GM23338 (cell line): ENCODE measurements around the gene IL1B. TPM values are rescaled to one million over a fixed set of nuclear protein-coding genes. Genes with fewer than 3 reads are reported as not detected.

Experiments
- ATAC-seq: fragments of 200-7000 bp; cut with Tn5 transposase; 3 replicates; pipeline ENCODE4 v1.9.1; 2020
- DNase-seq: peaks from one replicate; pipeline ENCODE4 v3.0.0-alpha.2; 2015; ENCODE audit warnings: low spot score
- H2AFZ ChIP-seq: fragments of 200-600 bp; sonication (generic); 2 replicates; pipeline ENCODE4 v1.8.0; 2016; ENCODE audit warnings: antibody characterized with exemption, mild to moderate bottlenecking, moderate library complexity
- H3F3A ChIP-seq: fragments of 200-600 bp; sonication (generic); replicated peaks from 2 replicates; pipeline ENCODE4 v1.8.0; 2017; ENCODE audit warnings: antibody characterized with exemption, mixed run types, low read depth
- H3K27ac ChIP-seq: fragments of 200-600 bp; sonication (generic); 2 replicates; pipeline ENCODE4 v1.6.1; 2016; ENCODE audit warnings: low read depth
- H3K27me3 ChIP-seq: fragments of 200-600 bp; sonication (generic); 2 replicates; pipeline ENCODE4 v1.8.0; 2016; ENCODE audit warnings: mild to moderate bottlenecking, mixed run types, moderate library complexity; ENCODE audit not compliant: insufficient read depth
- H3K36me3 ChIP-seq: fragments of 200-600 bp; sonication (generic); 2 replicates; pipeline ENCODE4 v1.8.0; 2016; ENCODE audit warnings: mild to moderate bottlenecking; ENCODE audit not compliant: insufficient read depth
- H3K4me1 ChIP-seq: fragments of 200-600 bp; sonication (generic); 2 replicates; pipeline ENCODE4 v1.8.0; 2016; ENCODE audit warnings: mild to moderate bottlenecking, moderate library complexity; ENCODE audit not compliant: insufficient read depth
- H3K4me2 ChIP-seq: fragments of 200-600 bp; sonication (generic); 2 replicates; pipeline ENCODE4 v1.7.1; 2017; ENCODE audit warnings: mixed run types
- H3K4me3 ChIP-seq: fragments of 200-600 bp; sonication (generic); 2 replicates; pipeline ENCODE4 v1.6.1; 2016; ENCODE audit warnings: mixed run types
- H3K79me2 ChIP-seq: fragments of 200-600 bp; sonication (generic); replicated peaks from 2 replicates; pipeline ENCODE4 v1.8.0; 2017; ENCODE audit warnings: mild to moderate bottlenecking; ENCODE audit not compliant: insufficient read depth
- H3K9me2 ChIP-seq: fragments of 200-600 bp; sonication (generic); 2 replicates; pipeline ENCODE4 v1.8.0; 2017; ENCODE audit not compliant: insufficient read depth
- H4K20me1 ChIP-seq: fragments of 200-600 bp; sonication (generic); replicated peaks from 2 replicates; pipeline ENCODE4 v1.8.0; 2017; ENCODE audit warnings: mild to moderate bottlenecking; ENCODE audit not compliant: insufficient read depth
- H3K27ac Mint-ChIP-seq: 2 replicates; pipeline ENCODE4 v1.8.0; 2020; ENCODE audit warnings: inconsistent platforms, mild to moderate bottlenecking, moderate library complexity, mixed read lengths
- H3K27me3 Mint-ChIP-seq: 3 replicates; pipeline ENCODE4 v1.8.0; 2022; ENCODE audit warnings: low read depth, mild to moderate bottlenecking, moderate library complexity, mixed read lengths, inconsistent platforms; ENCODE audit not compliant: insufficient read depth, poor library complexity
- H3K36me3 Mint-ChIP-seq: 3 replicates; pipeline ENCODE4 v1.8.0; 2021; ENCODE audit warnings: low read depth, mild to moderate bottlenecking, inconsistent platforms, moderate library complexity, mixed read lengths
- H3K4me1 Mint-ChIP-seq: 3 replicates; pipeline ENCODE4 v1.8.0; 2020; ENCODE audit warnings: mild to moderate bottlenecking, inconsistent platforms, mixed read lengths
- H3K4me3 Mint-ChIP-seq: 3 replicates; pipeline ENCODE4 v1.8.0; 2021; ENCODE audit warnings: moderate library complexity, mild to moderate bottlenecking, inconsistent platforms, mixed read lengths
- H3K9me3 Mint-ChIP-seq: 3 replicates; pipeline ENCODE4 v1.8.0; 2020; ENCODE audit warnings: moderate library complexity, mild to moderate bottlenecking, inconsistent platforms, mixed read lengths
- CREB1 ChIP-seq: fragments of 250-450 bp; sonication (Bioruptor Pico); IDR thresholded peaks from 2 replicates; pipeline ENCODE4 v1.5.0; 2020; ENCODE audit warnings: low read depth, mild to moderate bottlenecking, moderate library complexity
- EZH2phosphoT487 ChIP-seq: fragments of 200-600 bp; sonication (generic); IDR thresholded peaks from one replicate; pipeline ENCODE4 v1.8.1; 2018; ENCODE audit warnings: antibody characterized with exemption; ENCODE audit not compliant: unreplicated experiment
- NANOG ChIP-seq: IDR thresholded peaks from 2 replicates; pipeline ENCODE4 v1.6.1; 2016; ENCODE audit warnings: antibody characterized with exemption, borderline replicate concordance
- POLR2AphosphoS5 ChIP-seq: IDR thresholded peaks from 2 replicates; pipeline ENCODE4 v1.6.1; 2016; ENCODE audit warnings: antibody characterized with exemption, low read depth
- ZNF114 ChIP-seq: fragments of 250-450 bp; sonication (Bioruptor Pico); IDR thresholded peaks from 2 replicates; pipeline ENCODE4 v1.5.0; 2020; ENCODE audit warnings: mild to moderate bottlenecking, moderate library complexity
- ZNF462 ChIP-seq: fragments of 250-450 bp; sonication (Bioruptor Pico); IDR thresholded peaks from 2 replicates; pipeline ENCODE4 v1.5.0; 2020; ENCODE audit warnings: mild to moderate bottlenecking, moderate library complexity
- polyA plus RNA-seq: library from polyadenylated mRNA; unstranded; fragments of >200 nt; fragmentation: Nextera tagmentation; extraction: Ambion mirVana; gene quantifications from 2 replicates; pipeline ENCODE4 v1.2.1, GENCODE V29; 2016
- total RNA-seq: library from RNA; depleted of rRNA; stranded (reverse); fragments of >200 nt; shearing (Covaris generic); gene quantifications from 2 replicates; pipeline ENCODE4 v1.2.3, GENCODE V29; 2014

The IL1B gene
- total and polyA plus RNA-seq, 2 experiments from 2014 or later = not detected

DNA sequence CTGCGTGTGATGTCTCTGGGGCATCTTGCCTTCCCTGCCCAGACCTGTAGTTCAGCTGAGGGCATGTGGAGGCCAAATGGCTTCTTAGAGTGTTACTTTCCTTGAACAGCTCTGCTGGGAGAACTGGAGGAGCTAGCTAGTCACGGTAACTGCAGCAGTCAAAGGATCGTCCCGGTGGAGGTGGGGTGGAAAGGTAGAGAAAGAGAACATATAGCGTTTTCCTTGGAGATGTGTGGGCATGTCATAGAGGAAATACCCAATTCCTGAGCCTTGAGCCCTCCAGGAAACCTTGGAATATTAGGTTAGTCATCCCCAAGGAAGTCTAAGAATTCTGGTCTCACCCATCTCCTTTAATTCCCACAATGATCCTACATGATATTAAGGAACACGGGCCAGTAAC lies 40.8 kb upstream of the IL1B start:
- ATAC-seq = no peak
- Histone ChIP-seq H3K27me3 (no peaks in the 10 kb centered on the region), H3K4me3 (no peak overlapping the region), H3K9me2 (no peaks in the 10 kb centered on the region), H3K4me1 (no peaks in the 10 kb centered on the region), H3F3A (no peaks in the 10 kb centered on the region), H2AFZ (no peak overlapping the region), H3K36me3 (no peaks in the 10 kb centered on the region), H3K4me2 (no peak overlapping the region), H4K20me1 (no peaks in the 10 kb centered on the region), H3K27ac (no peak overlapping the region), H3K79me2 (no peaks in the 10 kb centered on the region)
- Mint-ChIP-seq H3K4me3 (no peak overlapping the region), H3K27ac (no peak overlapping the region), H3K9me3 (no peaks in the 10 kb centered on the region), H3K4me1 (no peaks in the 10 kb centered on the region; the same call in 2 of the 3 replicates), H3K36me3 (no peaks in the 10 kb centered on the region), H3K27me3 (no peaks in the 10 kb centered on the region)
- no peak for TF ChIP-seq CREB1
- no peak for TF ChIP-seq POLR2AphosphoS5
- TF ChIP-seq ZNF462 (CRISPR knock-in tag) = no peak
- no peak for TF ChIP-seq NANOG
- no peak for TF ChIP-seq ZNF114 (CRISPR knock-in tag)
- no peak for TF ChIP-seq EZH2phosphoT487
- DNase-seq = no peak

DNA sequence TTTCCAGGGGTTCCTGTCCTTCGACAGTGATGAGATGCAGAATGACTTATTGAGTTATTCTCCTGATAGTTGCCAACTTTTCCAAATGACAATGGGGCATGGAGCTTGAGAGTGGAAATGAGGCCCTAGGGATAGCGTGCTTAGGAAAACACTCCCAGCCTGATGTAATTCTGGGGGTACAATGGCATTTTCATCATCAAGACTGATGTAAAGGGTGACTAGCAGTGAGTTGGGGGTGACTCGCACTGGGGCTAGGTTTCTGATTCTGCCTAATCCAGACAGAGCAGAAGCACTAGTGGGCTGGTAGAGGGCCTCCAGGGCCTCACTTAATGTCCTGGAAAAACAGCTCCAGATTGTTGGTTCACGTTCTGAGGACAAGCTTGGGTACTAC lies 40.4 kb upstream of the IL1B start:
- DNase-seq = no peak
- no peaks in the 10 kb centered on the region for H3F3A ChIP-seq
- Mint-ChIP-seq H3K4me3 (no peak overlapping the region), H3K27ac (no peak overlapping the region), H3K27me3 (no peaks in the 10 kb centered on the region), H3K36me3 (no peaks in the 10 kb centered on the region), H3K9me3 (no peaks in the 10 kb centered on the region), H3K4me1 (no peaks in the 10 kb centered on the region; the same call in 2 of the 3 replicates)
- H3K4me3 ChIP-seq = no peak overlapping the region
- no peaks in the 10 kb centered on the region for H3K27me3 ChIP-seq
- no peaks in the 10 kb centered on the region for H4K20me1 ChIP-seq
- H3K79me2 ChIP-seq = no peaks in the 10 kb centered on the region
- H2AFZ ChIP-seq = no peak overlapping the region
- no peaks in the 10 kb centered on the region for H3K36me3 ChIP-seq
- H3K9me2 ChIP-seq = no peaks in the 10 kb centered on the region
- H3K4me2 ChIP-seq = no peak overlapping the region
- no peaks in the 10 kb centered on the region for H3K4me1 ChIP-seq
- no peak overlapping the region for H3K27ac ChIP-seq
- ATAC-seq = no peak
- TF ChIP-seq ZNF462 (CRISPR knock-in tag) = no peak
- no peak for TF ChIP-seq CREB1
